ENCODE data around the gene DMC1. TPM values are rescaled to one million over a fixed set of nuclear protein-coding genes. Genes with fewer than 3 reads are reported as not detected.

DMC1 gene
- total and polyA plus RNA-seq, 2 donors (not counting 3 experiments of a cell fraction or from before 2014, with no cell fraction given), result 0.22 to 0.91 TPM

GRCh38 chr22:38487946-38488345 lies 82.0 kb downstream of the DMC1 start:
- TF ChIP-seq MAX (IDR thresholded peaks at IDR 0.05; ENCODE audit: insufficient read depth, insufficient read length) (no peak), MYC (IDR thresholded peaks at IDR 0.05; ENCODE audit: low read depth, low read length) (no peak), FOS (IDR thresholded peaks at IDR 0.05; ENCODE audit: borderline replicate concordance, insufficient read depth, low read length) (no peak), EZH2 (IDR thresholded peaks at IDR 0.05; ENCODE audit: borderline replicate concordance, low read depth, low read length, severe bottlenecking) (no peak), POLR2AphosphoS5 (IDR thresholded peaks at IDR 0.05; ENCODE audit: insufficient read depth, low read depth, low read length) (no peak), CTCF (IDR thresholded peaks at IDR 0.05; ENCODE audit: extremely low read depth in 1 of 2, insufficient read depth in 1 of 2, low read depth in 1 of 2, low read length in 2 of 2) (no peak), POLR2A (IDR thresholded peaks at IDR 0.05; ENCODE audit: low read depth, low read length) (no peak), JUN (IDR thresholded peaks at IDR 0.05; ENCODE audit: borderline replicate concordance, insufficient read depth, insufficient read length, low read depth) (no peak), GATA2 (IDR thresholded peaks at IDR 0.05; ENCODE audit: insufficient read depth, insufficient read length, low read depth, low read length) (no peak)
- no TSS peak for BruUV-seq (replicated peaks)
- peaks cover 6% of the 10 kb centered on the region for H4K20me1 ChIP-seq (replicated peaks; ENCODE audit: control insufficient read depth, extremely low read depth, insufficient read depth, low read length)
- H3K9ac ChIP-seq (replicated peaks; ENCODE audit: extremely low read depth, insufficient read depth, low read length), result no peak overlapping the region
- intact Hi-C loops (cut with micrococcal nuclease) (no loop called here), dilution Hi-C loops (cut with MboI; ENCODE audit: extremely low pct_ligation_motif_present, low sequenced_read_pairs) (no loop called here)
- H3K4me2 ChIP-seq (ENCODE audit: insufficient read depth, low read length), result no peak overlapping the region
- ChIA-PET CTCF (interaction anchor here (1.0 kb wide), 1 partner anchor 84 kb away, joined by 5 read pairs; no protein-coding TSS in a partner anchor), POLR2A (no interaction called here)
- H3K4me3 ChIP-seq (replicated peaks in 1 of 3; ENCODE audit: insufficient read depth in 1 of 3, low read depth in 1 of 3, low read length in 3 of 3), result no peak overlapping the region
- H3K36me3 ChIP-seq (ENCODE audit: control insufficient read depth in 2 of 2, extremely low read depth in 1 of 2, insufficient read depth in 2 of 2, low read length in 2 of 2), result peaks cover 57 to 80% of the 10 kb centered on the region in 2 experiments
- DNase-seq (ENCODE audit: low read depth, low spot score), result no peak
- H3K9me3 ChIP-seq (replicated peaks; ENCODE audit: control insufficient read depth, insufficient read depth, low read length), result no peaks in the 10 kb centered on the region
- FAIRE-seq, result no peak
- H3K4me1 ChIP-seq (ENCODE audit: control insufficient read depth, extremely low read depth, insufficient read depth, low read length), result no peaks in the 10 kb centered on the region
- no peak overlapping the region for H3K27ac ChIP-seq (ENCODE audit: insufficient read depth, low read depth, low read length)
- H3K27me3 ChIP-seq (ENCODE audit: control insufficient read depth in 2 of 2, insufficient read depth in 2 of 2, low read length in 2 of 2), result no peaks in the 10 kb centered on the region
- no peak overlapping the region for H2AFZ ChIP-seq (ENCODE audit: low read depth, low read length)
- peaks cover 30% of the 10 kb centered on the region for H3K79me2 ChIP-seq (ENCODE audit: control insufficient read depth, insufficient read depth, low read length)
- H3K9me1 ChIP-seq (replicated peaks; ENCODE audit: control insufficient read depth, extremely low read depth, insufficient read depth, low read length), result no peaks in the 10 kb centered on the region

All from endothelial cell of umbilical vein (primary cell).